DMS153 treated with DMSO at 0.1 percent for 48 hours (cell line): ENCODE results near the gene KCNMB4.

Experiments
- DNase-seq: peaks from one replicate; lab custom pipeline; 2025; ENCODE audit not compliant: unreplicated experiment; lab: John Stamatoyannopoulos, UW

The KCNMB4 gene, protein sequence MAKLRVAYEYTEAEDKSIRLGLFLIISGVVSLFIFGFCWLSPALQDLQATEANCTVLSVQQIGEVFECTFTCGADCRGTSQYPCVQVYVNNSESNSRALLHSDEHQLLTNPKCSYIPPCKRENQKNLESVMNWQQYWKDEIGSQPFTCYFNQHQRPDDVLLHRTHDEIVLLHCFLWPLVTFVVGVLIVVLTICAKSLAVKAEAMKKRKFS

GRCh38 chr12:70365648-70366518 is at the start of gene KCNMB4:
TSS of gene KCNMB4 (plus strand) at chr12:70366290. CDS start at chr12:70366735, 445 bp downstream.
- DNase-seq = peak; percentile 16

DNA sequence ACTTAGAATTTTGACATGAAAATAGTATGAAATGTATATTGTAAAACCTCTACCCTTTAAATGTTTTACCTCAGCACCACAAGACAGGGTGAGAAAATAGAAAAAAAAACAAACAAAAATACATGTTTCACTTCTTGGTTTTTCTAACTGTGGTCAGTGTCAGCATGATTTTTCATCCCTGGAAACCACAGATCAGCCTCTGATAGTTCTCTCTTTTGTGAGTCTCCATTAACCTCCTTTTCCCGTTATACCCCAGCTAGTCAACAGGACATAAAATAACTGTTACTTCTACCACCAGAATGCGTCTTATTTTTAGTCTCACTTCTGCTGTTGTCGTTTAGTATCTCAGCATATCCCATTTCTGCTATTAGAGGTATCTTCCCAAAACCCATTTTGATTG is 48.3 kb upstream of the KCNMB4 start:
- no peak for DNase-seq

DNA sequence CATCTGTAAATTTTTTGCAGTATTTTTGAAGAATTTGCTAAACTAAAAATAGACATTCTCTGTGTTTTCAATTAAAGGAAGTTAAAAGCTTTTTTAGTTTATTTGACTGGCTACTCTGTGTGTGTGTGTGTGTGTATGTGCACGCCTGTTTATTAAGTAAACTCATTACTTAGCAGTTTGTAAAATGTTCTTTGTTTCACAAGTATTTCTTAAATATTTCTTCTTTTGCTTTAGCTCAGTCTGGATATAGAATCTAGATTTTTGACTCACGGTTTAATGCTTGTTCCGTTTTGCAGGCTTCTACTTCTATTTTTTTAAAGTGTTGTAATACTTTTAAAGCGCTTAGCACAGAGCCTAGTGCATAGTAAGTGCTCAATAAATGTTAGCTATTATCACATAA is 46.5 kb upstream of the KCNMB4 start:
- no peak for DNase-seq

- DNase-seq = no peak
Observed at GRCh38 chr12:70321191-70321590, 44.9 kb upstream of the KCNMB4 start.

DNA sequence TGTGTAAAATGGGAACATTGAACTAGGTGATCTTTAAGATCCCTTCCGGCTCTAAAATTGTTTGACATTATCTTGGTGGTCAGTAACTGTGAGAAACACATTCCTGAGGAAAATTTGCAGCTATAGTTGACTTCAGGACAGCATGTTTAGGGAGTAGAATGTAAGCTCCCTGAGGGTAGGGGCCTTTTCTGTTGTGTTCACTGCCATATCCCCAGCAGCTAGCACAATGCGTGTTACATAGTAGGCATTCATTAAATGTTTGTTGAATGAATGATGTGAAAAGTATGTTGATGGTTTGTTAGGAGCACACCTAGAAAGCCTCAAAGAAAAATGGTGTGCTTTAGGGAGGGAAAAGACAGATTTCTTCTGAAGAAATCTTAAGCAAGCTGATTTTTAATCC is 38.5 kb upstream of the KCNMB4 start:
- DNase-seq = no peak

DNA sequence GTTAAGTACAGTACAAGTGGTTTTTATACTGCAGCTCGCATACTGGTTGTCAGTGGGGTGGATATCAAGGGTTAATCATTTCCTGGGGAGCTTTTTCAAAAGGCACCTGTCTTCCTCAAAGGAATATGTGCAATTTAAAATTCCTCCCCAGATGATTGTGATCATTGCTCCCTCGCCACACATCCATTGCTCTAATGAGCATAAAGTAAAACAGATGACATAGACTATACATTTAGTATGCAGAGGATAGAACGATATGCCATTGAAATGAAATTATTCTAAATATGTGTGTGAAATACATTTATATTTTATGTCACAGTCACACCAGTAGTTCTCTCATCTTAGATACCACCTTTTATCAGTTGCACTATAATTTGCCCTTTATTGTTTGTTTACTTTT is 36.4 kb upstream of the KCNMB4 start:
- DNase-seq = no peak

GRCh38 chr12:70330158-70330557 is 35.9 kb upstream of the KCNMB4 start:
- DNase-seq = no peak

DNA sequence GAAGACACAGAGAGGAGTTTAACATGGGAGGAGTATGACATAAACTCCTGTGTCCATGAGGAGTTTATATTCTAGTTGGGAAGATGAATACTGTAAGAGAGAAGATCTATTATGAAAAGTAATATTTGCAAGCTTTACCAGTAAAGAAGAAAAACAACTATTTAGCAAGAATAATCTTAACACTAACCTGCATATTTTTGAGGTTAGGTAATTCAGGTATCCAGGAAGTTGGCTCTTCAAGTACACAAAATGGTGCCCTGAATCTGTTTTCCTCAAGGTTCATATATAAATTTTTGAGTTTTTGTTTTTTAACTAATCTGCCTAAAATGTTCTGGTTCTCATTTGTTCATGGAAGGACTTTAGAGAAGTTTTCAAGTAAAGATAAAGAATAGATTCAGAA is 33.9 kb upstream of the KCNMB4 start:
- DNase-seq = no peak

DNA sequence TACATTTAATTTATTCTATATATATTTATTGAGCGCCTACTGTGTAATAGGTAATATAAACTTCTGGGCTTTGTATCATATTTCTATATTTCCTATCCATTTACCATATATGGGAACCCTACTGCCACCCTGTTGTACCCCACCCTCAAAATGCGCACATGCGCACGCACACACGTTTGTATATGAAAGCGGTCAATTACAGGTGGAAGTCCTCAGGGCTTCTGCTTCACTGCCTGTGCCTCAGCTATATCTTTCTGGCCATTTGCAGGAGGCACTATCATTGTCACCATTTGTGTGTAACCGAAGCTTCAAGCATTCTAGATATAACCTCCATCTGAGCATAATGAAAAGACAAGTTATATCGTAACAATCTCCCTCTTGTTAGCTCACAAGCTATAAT is 31.3 kb upstream of the KCNMB4 start:
- DNase-seq = no peak

DNA sequence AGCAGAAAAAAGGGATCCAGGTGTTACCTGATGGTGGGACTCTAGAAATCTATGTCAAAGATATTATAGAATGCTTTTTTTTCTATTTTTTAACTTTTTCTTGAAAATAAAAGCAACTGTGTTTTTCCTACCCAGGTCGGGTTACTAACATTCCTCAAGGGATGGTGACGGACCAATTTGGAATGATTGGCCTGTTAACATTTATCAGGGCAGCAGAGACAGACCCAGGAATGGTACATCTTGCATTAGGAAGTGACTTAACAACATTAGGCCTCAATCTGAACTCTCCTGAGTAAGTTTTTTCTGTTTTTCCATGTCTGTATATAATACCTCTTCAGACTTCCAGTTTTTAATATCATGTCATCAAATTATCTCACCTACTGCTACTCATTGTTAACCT is 27.6 kb upstream of the KCNMB4 start:
- no peak for DNase-seq

- no peak for DNase-seq
Observed at GRCh38 chr12:70351076-70351475, 15.0 kb upstream of the KCNMB4 start.

DNA sequence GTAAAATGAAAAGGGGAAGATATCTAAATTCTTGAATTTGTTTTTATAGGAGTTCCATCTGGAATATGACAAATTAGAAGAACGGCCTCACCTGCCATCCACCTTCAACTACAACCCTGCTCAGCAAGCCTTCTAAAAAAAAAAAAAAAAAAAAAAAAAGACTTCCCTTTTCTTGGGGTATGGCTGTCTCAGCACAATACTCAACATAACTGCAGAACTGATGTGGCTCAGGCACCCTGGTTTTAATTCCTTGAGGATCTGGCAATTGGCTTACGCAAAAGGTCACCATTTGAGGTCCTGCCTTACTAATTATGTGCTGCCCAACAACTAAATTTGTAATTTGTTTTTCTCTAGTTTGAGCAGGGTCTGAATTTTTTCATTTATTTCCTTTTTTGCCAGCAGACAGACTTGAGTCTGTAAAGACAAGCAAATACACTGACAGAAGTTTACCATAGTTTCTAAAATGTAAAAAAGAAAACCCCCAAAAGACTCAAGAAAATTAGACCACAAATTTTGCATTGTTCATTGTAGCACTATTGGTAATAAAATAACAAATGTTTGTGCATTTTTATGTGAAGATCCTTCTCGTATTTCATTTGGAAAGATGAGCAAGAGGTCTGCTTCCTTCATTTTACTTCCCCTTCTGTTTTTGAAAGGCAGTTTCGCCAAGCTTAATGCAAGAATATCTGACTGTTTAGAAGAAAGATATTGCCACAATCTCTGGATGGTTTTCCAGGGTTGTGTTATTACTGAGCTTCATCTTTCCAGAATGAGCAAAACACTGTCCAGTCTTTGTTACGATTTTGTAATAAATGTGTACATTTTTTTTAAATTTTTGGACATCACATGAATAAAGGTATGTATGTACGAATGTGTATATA is 12.1 kb upstream of the KCNMB4 start:
- DNase-seq = no peak

GRCh38 chr12:70354787-70355186 is 11.3 kb upstream of the KCNMB4 start:
- no peak for DNase-seq

- DNase-seq = no peak
Observed at GRCh38 chr12:70355972-70356371, 10.1 kb upstream of the KCNMB4 start.

- no peak for DNase-seq
Observed at GRCh38 chr12:70359458-70360197, 6.5 kb upstream of the KCNMB4 start.

DNA sequence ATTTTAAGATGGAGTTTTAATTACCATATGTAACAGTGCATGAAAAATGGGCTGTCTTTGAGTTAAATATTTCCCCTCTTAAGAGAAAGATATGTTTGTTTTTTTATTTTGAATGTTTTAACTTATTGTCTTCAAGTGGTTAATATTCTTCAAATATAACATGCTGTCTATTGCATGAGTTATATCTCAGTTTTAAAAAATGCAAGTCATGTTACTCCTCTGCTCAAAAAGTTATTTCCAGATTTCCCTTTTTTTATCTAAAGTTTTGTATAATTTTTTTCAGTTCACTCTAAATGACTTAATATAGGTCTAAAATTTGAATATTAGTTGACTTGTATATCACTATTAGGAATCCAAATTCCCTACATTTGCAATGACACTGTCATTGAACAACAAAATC is 5.9 kb upstream of the KCNMB4 start:
- no peak for DNase-seq

GRCh38 chr12:70364695-70365397 is 1.2 kb upstream of the KCNMB4 start:
- no peak for DNase-seq

DNA sequence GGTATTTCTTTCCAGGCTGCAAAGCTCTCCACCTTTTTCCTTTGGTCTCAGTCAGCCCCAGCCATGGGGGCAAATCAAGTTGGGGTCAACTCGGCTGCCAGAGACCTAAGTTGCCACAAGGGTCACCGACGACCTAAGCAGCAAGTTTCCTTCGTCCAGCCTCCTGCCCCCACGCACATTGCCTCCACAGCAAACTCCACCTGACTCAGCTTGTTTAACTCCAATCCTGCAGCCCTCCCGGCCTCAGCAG is 767 bp upstream of the KCNMB4 start:
- no peak for DNase-seq

DNA sequence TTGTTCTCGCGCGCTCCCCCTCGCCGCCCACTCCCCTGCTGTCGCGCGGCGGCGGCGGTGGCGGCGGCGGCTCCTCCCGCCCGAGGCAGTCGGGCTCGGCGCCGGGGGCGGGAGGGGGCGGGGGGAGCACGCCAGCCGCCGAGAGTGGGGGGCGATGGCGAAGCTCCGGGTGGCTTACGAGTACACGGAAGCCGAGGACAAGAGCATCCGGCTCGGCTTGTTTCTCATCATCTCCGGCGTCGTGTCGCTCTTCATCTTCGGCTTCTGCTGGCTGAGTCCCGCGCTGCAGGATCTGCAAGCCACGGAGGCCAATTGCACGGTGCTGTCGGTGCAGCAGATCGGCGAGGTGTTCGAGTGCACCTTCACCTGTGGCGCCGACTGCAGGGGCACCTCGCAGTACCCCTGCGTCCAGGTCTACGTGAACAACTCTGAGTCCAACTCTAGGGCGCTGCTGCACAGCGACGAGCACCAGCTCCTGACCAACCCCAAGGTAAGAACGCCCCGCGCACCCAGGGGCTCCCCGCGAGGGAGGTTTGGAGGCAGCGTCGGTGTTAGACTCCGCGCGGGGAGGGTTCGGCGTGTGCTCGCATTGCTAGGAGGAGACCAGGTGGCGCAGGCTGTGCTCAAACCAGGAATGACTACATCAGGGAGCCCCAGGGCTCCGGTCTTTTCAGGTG is 629 bp downstream of the KCNMB4 start:
- peak; percentile 17 for DNase-seq
